K562 (cell line): ENCODE results near the gene USP35. TPM values are rescaled to one million over a fixed set of nuclear protein-coding genes. Genes with fewer than 3 reads are reported as not detected.

Source experiments
- ATAC-seq: fragments of 200-7000 bp; cut with Tn5 transposase; 3 replicates; pipeline ENCODE4 v1.9.1; 2020; ENCODE audit warnings: moderate library complexity
- BruUV-seq: library from RNA; stranded (reverse); fragments of 400-500 nt; replicated peaks from 2 replicates; lab custom pipeline; 2021; lab: Mats Ljungman, UMichigan
- CTCF ChIA-PET: fragments of 300-600 bp; formaldehyde crosslinking; extraction: SDS; loops from one replicate; lab custom pipeline; 2021; ENCODE audit warnings: low intra/inter-chr PET ratio; lab: Yijun Ruan, JAX
- POLR2A ChIA-PET: fragments of 300-600, 350-650 bp; sonication (Branson Sonifier 250); formaldehyde crosslinking; extraction: SDS; loops from one replicate; lab custom pipeline; 2021; ENCODE audit warnings: antibody characterized with exemption, inconsistent platforms; lab: Yijun Ruan, JAX
- DNase-seq, 4 experiments: peaks; one replicate each; pipeline versions ENCODE4 v3.0.0 to v3.0.0-alpha.2; 2011 to 2018; ENCODE audit warnings: low spot score in 3 of 4, mixed read lengths in 3 of 4; ENCODE audit errors: extremely low read depth in 1 of 4
- FAIRE-seq: peaks from 2 replicates; lab custom pipeline; 2011; peaks lifted over from hg19 to GRCh38; lab: Jason Lieb, UNC
- H2AFZ ChIP-seq: 2 replicates; pipeline ENCODE4 v1.6.0; 2011; ENCODE audit warnings: low read depth, low read length, control low read depth, inconsistent platforms
- H3K27ac ChIP-seq: fragments of 200-600 bp; 3 replicates; pipeline ENCODE4 v1.8.0; 2011; ENCODE audit warnings: low read depth, mild to moderate bottlenecking, control low read depth, inconsistent platforms, low read length, moderate library complexity, mixed read lengths; ENCODE audit errors: extremely low read depth
- H3K27me3 ChIP-seq, 2 experiments: fragments of 300-600 bp in 1 of 2; 2 replicates in 1 of 2; 3 replicates in 1 of 2; pipeline versions ENCODE4 v1.6.0 to v1.8.0; 2011; ENCODE audit warnings: inconsistent platforms in 2 of 2, low read length in 2 of 2, mild to moderate bottlenecking in 1 of 2, mixed read lengths in 1 of 2, moderate library complexity in 1 of 2; ENCODE audit not compliant: control insufficient read depth in 2 of 2, insufficient read depth in 2 of 2
- H3K36me3 ChIP-seq: fragments of 300-600 bp; 3 replicates; pipeline ENCODE4 v1.8.0; 2011; ENCODE audit warnings: mild to moderate bottlenecking, low read length, inconsistent platforms; ENCODE audit not compliant: control insufficient read depth, insufficient read depth
- H3K4me1 ChIP-seq, 2 experiments: fragments of 200-600 bp in 1 of 2; replicated peaks in 1 of 2; 2 replicates in 1 of 2; 3 replicates in 1 of 2; pipeline versions ENCODE4 v1.5.1 to v1.8.0; 2011; ENCODE audit warnings: inconsistent platforms in 2 of 2, low read length in 2 of 2, mild to moderate bottlenecking in 1 of 2, mixed read lengths in 1 of 2, moderate library complexity in 1 of 2; ENCODE audit not compliant: control insufficient read depth in 2 of 2, insufficient read depth in 2 of 2
- H3K4me2 ChIP-seq: 2 replicates; pipeline ENCODE4 v1.6.1; 2011; ENCODE audit warnings: low read length, control low read depth, inconsistent platforms, mixed read lengths; ENCODE audit not compliant: insufficient read depth
- H3K4me3 ChIP-seq: fragments of 200-600 bp; sonication (generic), shearing (Covaris generic); 2 replicates; pipeline ENCODE4 v1.5.1; 2016; ENCODE audit warnings: control low read depth, inconsistent platforms
- H3K79me2 ChIP-seq: fragments of 200-600 bp; 3 replicates; pipeline ENCODE4 v1.8.0; 2011; ENCODE audit warnings: low read length, inconsistent platforms; ENCODE audit not compliant: control insufficient read depth, insufficient read depth
- H3K9ac ChIP-seq, 2 experiments: 2 replicates each; pipeline versions ENCODE4 v1.6.0 to v1.6.1; 2011; ENCODE audit warnings: low read depth in 2 of 2, low read length in 2 of 2, control low read depth in 1 of 2, inconsistent platforms in 1 of 2, mild to moderate bottlenecking in 1 of 2, mixed read lengths in 1 of 2; ENCODE audit not compliant: insufficient read depth in 1 of 2
- H3K9me1 ChIP-seq: one replicate; pipeline ENCODE4 v1.6.0; 2011; ENCODE audit warnings: inconsistent platforms, mild to moderate bottlenecking, low read length, moderate library complexity; ENCODE audit not compliant: control insufficient read depth, insufficient read depth
- H3K9me3 ChIP-seq: replicated peaks from 2 replicates; pipeline ENCODE4 v1.5.1; 2011; ENCODE audit warnings: low read depth, low read length, inconsistent platforms; ENCODE audit not compliant: control insufficient read depth, insufficient read depth
- H4K20me1 ChIP-seq: replicated peaks from 2 replicates; pipeline ENCODE4 v1.6.1; 2011; ENCODE audit warnings: low read length, inconsistent platforms, mixed read lengths; ENCODE audit not compliant: control insufficient read depth, insufficient read depth
- ETV6 ChIP-seq, 3 experiments: fragments of 150-350 bp in 1 of 3; sonication (generic) in 1 of 3; formaldehyde crosslinking in 1 of 3; IDR thresholded peaks; 2 replicates each; pipeline versions ENCODE4 v1.6.1 to v1.8.0; 2014 to 2022; ENCODE audit warnings: borderline replicate concordance in 2 of 3, low read depth in 2 of 3, antibody characterized with exemption in 1 of 3, low read length in 1 of 3, mild to moderate bottlenecking in 1 of 3, missing genetic modification reagents in 1 of 3
- HDAC1 ChIP-seq, 2 experiments: fragments of 450-650 bp; IDR thresholded peaks; 2 replicates each; pipeline ENCODE4 v1.6.1; 2016 to 2017; ENCODE audit warnings: inconsistent platforms in 1 of 2, mild to moderate bottlenecking in 1 of 2, moderate library complexity in 1 of 2
- HDAC8 ChIP-seq: fragments of 450-650 bp; IDR thresholded peaks from 2 replicates; pipeline ENCODE4 v1.6.1; 2016; ENCODE audit warnings: mild to moderate bottlenecking, missing genetic modification characterization, moderate library complexity, missing compliant biosample characterization
- KDM2B ChIP-seq: fragments of 250-450 bp; sonication (Bioruptor Pico); IDR thresholded peaks from 2 replicates; pipeline ENCODE4 v1.8.0; 2021; ENCODE audit warnings: mild to moderate bottlenecking, moderate library complexity
- MCM3 ChIP-seq: fragments of 450-650 bp; IDR thresholded peaks from 2 replicates; pipeline ENCODE4 v1.6.1; 2016
- PHB2 ChIP-seq: fragments of 450-650 bp; IDR thresholded peaks from 2 replicates; pipeline ENCODE4 v1.6.1; 2017; ENCODE audit warnings: low read depth
- PHTF2 ChIP-seq: fragments of 250-450 bp; sonication (Bioruptor Pico); IDR thresholded peaks from 2 replicates; pipeline ENCODE4 v1.5.0; 2021; ENCODE audit warnings: mild to moderate bottlenecking
- POLR2AphosphoS5 ChIP-seq: IDR thresholded peaks from 2 replicates; pipeline ENCODE4 v1.6.1; 2011; ENCODE audit warnings: mild to moderate bottlenecking, low read depth, low read length, moderate library complexity; ENCODE audit not compliant: control insufficient read depth, insufficient read depth
- SMARCA4 ChIP-seq: fragments of 450-650 bp; IDR thresholded peaks from 2 replicates; pipeline ENCODE4 v1.6.1; 2016
- SRSF1 ChIP-seq: fragments of 200-400 bp; formaldehyde crosslinking; IDR thresholded peaks from 2 replicates; pipeline ENCODE4 v1.6.1; 2017; ENCODE audit warnings: mild to moderate bottlenecking, low read depth, low read length, moderate library complexity
- ZNF445 ChIP-seq: fragments of 250-450 bp; sonication (Bioruptor Pico); IDR thresholded peaks from 2 replicates; pipeline ENCODE4 v1.4.0; 2020; ENCODE audit warnings: low read depth, mild to moderate bottlenecking, moderate library complexity
- ZNF707 ChIP-seq: fragments of 250-450 bp; sonication (Bioruptor Pico); conservative IDR thresholded peaks from 2 replicates; pipeline ENCODE4 v1.8.0; 2022; ENCODE audit warnings: inconsistent platforms, mild to moderate bottlenecking, moderate library complexity
- ZNF75A ChIP-seq: fragments of 450-650 bp; formaldehyde crosslinking; IDR thresholded peaks from 2 replicates; pipeline ENCODE4 v1.4.0; 2020; ENCODE audit warnings: mild to moderate bottlenecking
- WGBS: fragments of 100-300 bp; shearing (Covaris generic); methylation state at CpG from one replicate; pipeline ENCODE4 v1.1.6; 2016; ENCODE audit warnings: low coverage, mixed read lengths; ENCODE audit not compliant: insufficient coverage; ENCODE audit errors: missing lambda C conversion rate; 5-methylcytosine and 5-hydroxymethylcytosine counted together
- in situ Hi-C: fragments of 300-500 bp; cut with MboI; formaldehyde crosslinking; loops from 4 replicates; pipeline ENCODE4 v1.15.0; 2018; ENCODE audit warnings: inconsistent platforms, mixed read lengths
- intact Hi-C: fragments of 100-400 bp; cut with micrococcal nuclease; formaldehyde crosslinking; loops from 2 replicates; pipeline ENCODE4 v1.14.2; 2022
- polyA plus RNA-seq, 8 experiments: library from polyadenylated mRNA; depleted of rRNA in 4 of 8; stranded (reverse) in 5 of 8; unstranded in 3 of 8; fragments of >200 nt; fragmentation: Nextera tagmentation in 2 of 8; fragmentation: Illumina TruSeq in 1 of 8; extraction: Ambion mirVana in 2 of 8; extraction: Trizol in 1 of 8; gene quantifications; 2 replicates each; pipeline versions ENCODE4 v1.2.1 to v1.2.3, GENCODE V29; 2011 to 2014; ENCODE audit warnings: inconsistent platforms in 1 of 8, missing spikeins in 1 of 8
- total RNA-seq, 7 experiments: library from RNA; depleted of rRNA in 6 of 7; stranded (reverse); fragments of >200 nt in 6 of 7; fragmentation: Illumina TruSeq in 2 of 7; extraction: Trizol in 2 of 7; gene quantifications; 2 replicates each; pipeline versions ENCODE4 v1.2.1 to v1.2.3, GENCODE V29; 2011 to 2021; ENCODE audit warnings: low replicate concordance in 1 of 7
- TF ChIP-seq, protein P1 (sequence below): fragments of 250-450 bp; sonication (Bioruptor Pico); IDR thresholded peaks from 2 replicates; pipeline ENCODE4 v1.8.0; 2021; ENCODE audit warnings: mild to moderate bottlenecking, moderate library complexity
- TF ChIP-seq, protein P2 (sequence below): fragments of 250-450 bp; sonication (Bioruptor Pico); IDR thresholded peaks from 2 replicates; pipeline ENCODE4 v1.4.0; 2020; ENCODE audit warnings: mild to moderate bottlenecking, moderate library complexity

The USP35 gene
- total and polyA plus RNA-seq, 9 of the 15 experiments (the other 6 are each of a cell fraction or from before 2014, with no cell fraction given), result 0.01 to 4.8 (median 3.6) TPM

DNA sequence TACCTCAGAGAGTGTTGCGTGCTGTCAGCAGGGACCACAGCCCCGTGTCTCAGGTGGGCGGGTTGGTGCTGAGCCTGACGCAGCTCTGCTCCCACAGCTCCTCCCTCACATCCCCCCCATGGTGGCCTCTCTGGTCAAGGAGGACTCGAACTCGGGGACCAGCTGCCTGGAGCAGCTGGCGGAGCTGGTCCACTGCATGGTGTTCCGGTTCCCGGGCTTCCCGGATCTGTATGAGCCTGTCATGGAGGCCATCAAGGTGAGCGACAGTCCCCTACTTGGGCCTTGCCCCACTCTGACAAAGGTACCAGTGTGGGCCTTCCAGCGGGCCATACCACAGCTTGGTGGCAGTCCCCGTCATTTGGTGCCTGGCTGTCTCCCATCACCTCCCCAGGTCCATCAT lies 11.8 kb downstream of the USP35 start (continued):
- TF ChIP-seq ZNF445 (CRISPR knock-in tag) (no peak), KDM2B (CRISPR knock-in tag) (no peak), HDAC8 (no peak), SRSF1 (no peak), POLR2AphosphoS5 (no peak), PHTF2 (CRISPR knock-in tag) (no peak), HDAC1 (IDR thresholded peaks at IDR 0.05) (no peak)
- TF ChIP-seq, protein P1, sequence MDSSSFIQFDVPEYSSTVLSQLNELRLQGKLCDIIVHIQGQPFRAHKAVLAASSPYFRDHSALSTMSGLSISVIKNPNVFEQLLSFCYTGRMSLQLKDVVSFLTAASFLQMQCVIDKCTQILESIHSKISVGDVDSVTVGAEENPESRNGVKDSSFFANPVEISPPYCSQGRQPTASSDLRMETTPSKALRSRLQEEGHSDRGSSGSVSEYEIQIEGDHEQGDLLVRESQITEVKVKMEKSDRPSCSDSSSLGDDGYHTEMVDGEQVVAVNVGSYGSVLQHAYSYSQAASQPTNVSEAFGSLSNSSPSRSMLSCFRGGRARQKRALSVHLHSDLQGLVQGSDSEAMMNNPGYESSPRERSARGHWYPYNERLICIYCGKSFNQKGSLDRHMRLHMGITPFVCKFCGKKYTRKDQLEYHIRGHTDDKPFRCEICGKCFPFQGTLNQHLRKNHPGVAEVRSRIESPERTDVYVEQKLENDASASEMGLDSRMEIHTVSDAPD (CRISPR knock-in tag), result no peak

DNA sequence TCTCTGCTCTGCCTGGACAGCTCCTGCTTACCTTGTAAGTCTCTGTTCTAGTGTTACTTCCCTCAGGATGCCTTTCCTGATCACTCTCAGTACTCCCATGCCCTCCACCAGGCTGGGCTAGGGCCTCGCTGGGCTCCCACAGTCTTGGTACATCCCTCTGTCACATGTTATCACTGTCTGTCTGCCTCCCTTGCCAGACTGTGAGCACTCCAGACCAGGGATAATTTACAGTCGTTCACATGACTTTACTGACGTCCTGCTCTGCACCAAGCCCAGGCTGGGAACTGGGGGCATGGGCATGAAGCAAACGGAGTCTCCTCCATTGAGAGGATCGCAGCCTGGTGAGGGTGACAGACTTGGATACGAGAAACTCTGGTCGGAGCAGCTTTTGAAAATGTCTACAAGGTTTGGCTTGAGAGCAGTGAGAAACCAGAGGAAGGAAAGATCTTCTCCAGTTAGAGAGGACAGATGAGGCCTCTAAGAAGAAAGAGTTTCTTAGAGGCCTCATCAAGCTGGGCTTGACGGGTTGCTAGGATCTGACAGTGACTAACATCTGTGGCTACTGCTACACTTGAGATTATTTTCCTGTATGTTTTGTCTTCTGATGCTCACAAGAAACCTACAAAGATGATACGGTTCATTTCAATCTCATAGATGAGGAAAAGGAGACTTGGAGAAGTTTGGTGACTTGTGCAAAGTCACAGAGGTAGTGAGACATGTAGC lies 12.5 kb downstream of the USP35 start:
- 48% methylated on average over 9 of the region's 9 CpGs for WGBS
- no TSS peak for BruUV-seq
- H3K36me3 ChIP-seq, result peaks cover 7% of the 10 kb centered on the region; the same call in 2 of the 3 replicates
- CTCF ChIA-PET, result no interaction called here
- no peak overlapping the region for H3K27ac ChIP-seq
- no peaks in the 10 kb centered on the region for H3K79me2 ChIP-seq
- no peak overlapping the region for H3K4me2 ChIP-seq
- no peaks in the 10 kb centered on the region for H3K9me3 ChIP-seq
- TF ChIP-seq MCM3, result no peak
- no peak for TF ChIP-seq ZNF75A (CRISPR knock-in tag)
- TF ChIP-seq SMARCA4, result no peak
- TF ChIP-seq, protein P2, sequence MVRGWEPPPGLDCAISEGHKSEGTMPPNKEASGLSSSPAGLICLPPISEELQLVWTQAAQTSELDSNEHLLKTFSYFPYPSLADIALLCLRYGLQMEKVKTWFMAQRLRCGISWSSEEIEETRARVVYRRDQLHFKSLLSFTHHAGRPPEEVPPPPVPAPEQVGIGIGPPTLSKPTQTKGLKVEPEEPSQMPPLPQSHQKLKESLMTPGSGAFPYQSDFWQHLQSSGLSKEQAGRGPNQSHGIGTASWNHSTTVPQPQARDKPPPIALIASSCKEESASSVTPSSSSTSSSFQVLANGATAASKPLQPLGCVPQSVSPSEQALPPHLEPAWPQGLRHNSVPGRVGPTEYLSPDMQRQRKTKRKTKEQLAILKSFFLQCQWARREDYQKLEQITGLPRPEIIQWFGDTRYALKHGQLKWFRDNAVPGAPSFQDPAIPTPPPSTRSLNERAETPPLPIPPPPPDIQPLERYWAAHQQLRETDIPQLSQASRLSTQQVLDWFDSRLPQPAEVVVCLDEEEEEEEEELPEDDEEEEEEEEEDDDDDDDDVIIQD, result no peak
- no peak for TF ChIP-seq KDM2B (CRISPR knock-in tag)
- TF ChIP-seq ZNF707 (CRISPR knock-in tag), result no peak
- no peak for TF ChIP-seq ETV6 (IDR thresholded peaks at IDR 0.05; ENCODE audit: borderline replicate concordance in 1 of 2, low read depth in 2 of 2, low read length in 1 of 2)
- no peak for TF ChIP-seq ETV6 (CRISPR knock-in tag; IDR thresholded peaks at IDR 0.05; ENCODE audit: borderline replicate concordance)
- no peak for TF ChIP-seq PHB2
- no peak overlapping the region for H2AFZ ChIP-seq
- H3K4me1 ChIP-seq, result peaks cover 0 to 12% of the 10 kb centered on the region in 2 experiments; a peak in 3 of 5 replicates
- FAIRE-seq, result no peak
- H3K9ac ChIP-seq, result peak overlapping the region in 1 of 2 experiments; percentile 59; a peak in 1 of 4 replicates
- in situ Hi-C loops, result no loop called here
- no peaks in the 10 kb centered on the region for H3K27me3 ChIP-seq
- no peaks in the 10 kb centered on the region for H3K9me1 ChIP-seq
- ATAC-seq, result no peak; the same call in 2 of the 3 replicates
- intact Hi-C loops, result no loop called here
- no peak overlapping the region for H3K4me3 ChIP-seq
- POLR2A ChIA-PET, result no interaction called here
- 0 out of 2 replicates have a peak, but pooled peaks cover 6% of the 10 kb centered on the region for H4K20me1 ChIP-seq
- no peak for DNase-seq
